ENCODE data around the gene FAM171A1. TPM values are rescaled to one million over a fixed set of nuclear protein-coding genes. Genes with fewer than 3 reads are reported as not detected.
"Not testable (repeated sequence)": the region's sequence is repeated elsewhere in the genome, so short reads cannot be mapped to it uniquely, and the experiment has no call there.

FAM171A1 gene
- total RNA-seq, 2 experiments from 2014 or later, result 11.1 to 11.7 TPM

DNA sequence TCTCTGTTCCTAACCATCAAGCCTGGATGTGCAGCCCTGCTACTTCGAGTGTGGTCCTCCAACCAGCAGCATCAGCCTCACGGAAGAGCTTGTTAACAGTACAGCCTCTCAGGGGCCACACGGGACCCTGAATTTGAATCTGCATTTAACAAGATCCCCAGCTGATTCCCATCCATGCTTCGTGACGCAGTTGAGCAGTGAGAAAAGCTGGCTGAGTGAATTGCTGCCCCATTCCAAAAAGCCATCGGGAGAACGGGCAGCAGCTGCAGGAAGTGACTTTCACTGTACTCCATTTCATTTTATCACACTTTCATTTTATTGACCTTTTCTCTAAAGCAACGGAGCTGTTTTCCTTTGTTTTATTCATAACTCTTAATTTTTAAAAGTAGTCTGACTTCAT lies 22.5 kb downstream of the FAM171A1 start:
- Mint-ChIP-seq H3K9me3 (no peaks in the 10 kb centered on the region), H3K4me3 (no peak overlapping the region), H3K27ac (no peak overlapping the region), H3K4me1 (no peaks in the 10 kb centered on the region), H3K27me3 (peaks cover 2% of the 10 kb centered on the region), H3K36me3 (ENCODE audit: low read depth) (no peaks in the 10 kb centered on the region)
- ChIA-PET POLR2A (no interaction called here), CTCF (interaction anchor here (1.0 kb wide), 1 partner anchor 70 kb away, joined by 3 read pairs; no protein-coding TSS in a partner anchor)
- no peak for DNase-seq

DNA sequence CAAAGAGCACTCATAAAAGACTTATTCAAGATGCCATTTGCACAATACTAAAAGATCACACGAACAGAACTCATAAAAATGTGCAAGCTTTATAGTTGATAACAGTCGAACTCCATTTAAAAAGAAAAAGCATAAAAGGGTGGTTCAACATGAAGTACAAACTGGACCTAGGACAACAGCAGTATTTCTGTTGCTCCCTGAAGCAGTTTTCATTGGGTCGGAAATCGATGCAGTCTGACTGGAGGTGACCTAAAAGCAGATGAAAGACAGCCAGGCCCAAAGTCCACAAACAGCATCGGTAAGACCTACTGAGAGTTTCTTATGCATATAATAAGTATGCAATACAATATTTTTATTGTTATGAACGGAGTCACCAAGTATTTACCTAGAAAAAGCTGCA lies 23.9 kb downstream of the FAM171A1 start:
- Mint-ChIP-seq H3K9me3 (no peaks in the 10 kb centered on the region), H3K27ac (no peak overlapping the region), H3K27me3 (peaks cover 2% of the 10 kb centered on the region), H3K4me1 (no peaks in the 10 kb centered on the region), H3K36me3 (ENCODE audit: low read depth) (no peaks in the 10 kb centered on the region), H3K4me3 (no peak overlapping the region)
- DNase-seq, result no peak
- ChIA-PET CTCF (no interaction called here), POLR2A (no interaction called here)

DNA sequence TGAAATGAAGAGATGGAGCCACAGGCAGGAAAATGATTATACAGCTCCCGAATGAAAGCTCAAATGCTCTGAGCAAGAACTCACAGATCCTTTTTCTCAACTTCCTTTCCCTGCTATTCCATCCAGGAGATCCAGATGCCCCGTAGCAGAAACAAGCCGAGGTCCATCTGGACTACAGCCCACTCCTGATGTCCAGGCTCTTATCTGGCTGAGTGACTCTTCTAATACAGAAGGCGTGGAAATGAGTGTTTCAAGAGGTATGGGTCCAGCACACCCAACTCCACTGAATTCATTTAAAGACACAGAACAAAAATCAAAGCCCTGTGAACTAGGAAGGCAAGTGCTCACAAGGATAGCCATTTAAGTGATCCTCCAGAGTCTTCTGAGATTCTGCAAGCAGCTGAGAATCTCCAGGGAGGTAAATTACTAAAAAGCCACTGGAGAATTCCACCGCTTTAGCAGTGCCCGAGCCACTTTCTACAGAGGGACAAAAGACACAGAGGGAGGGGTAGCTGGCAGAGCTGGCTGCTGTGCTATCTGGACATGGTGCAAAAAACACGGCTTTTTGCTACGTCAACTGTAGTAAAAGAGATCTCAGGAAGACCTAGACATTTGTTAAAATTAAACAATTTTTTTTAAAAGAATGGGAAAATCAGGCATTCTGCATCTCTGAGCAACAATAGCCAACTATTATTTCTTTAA lies 24.5 kb downstream of the FAM171A1 start:
- no peak for DNase-seq
- no peak overlapping the region for H3K27ac Mint-ChIP-seq

DNA sequence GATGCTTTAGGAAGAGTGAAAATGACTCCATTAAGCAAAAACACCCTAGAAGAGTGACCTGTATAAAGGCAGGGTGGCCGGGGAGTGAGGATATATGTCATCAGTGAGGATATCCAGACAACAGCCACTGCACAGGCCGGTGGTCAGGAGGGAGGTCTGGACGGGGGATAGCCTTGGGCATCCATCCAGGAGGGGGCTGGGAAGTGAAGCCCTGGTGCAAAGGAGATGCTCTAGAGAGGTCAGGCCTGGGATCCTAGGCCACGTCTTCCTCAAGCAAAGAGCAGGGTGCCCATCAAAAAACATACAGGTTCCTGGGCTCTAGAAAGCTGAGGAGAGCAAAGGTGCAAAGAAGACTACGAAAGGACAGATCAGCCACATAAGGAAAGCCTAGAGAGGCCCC lies 25.6 kb downstream of the FAM171A1 start:
- H3K9me3 Mint-ChIP-seq, result no peaks in the 10 kb centered on the region
- ChIA-PET POLR2A (no interaction called here), CTCF (interaction anchor here (1.0 kb wide), 1 partner anchor 17 kb away, joined by 3 read pairs; no protein-coding TSS in a partner anchor)
- DNase-seq, result no peak
- no peak overlapping the region for H3K27ac Mint-ChIP-seq
- no peaks in the 10 kb centered on the region for H3K4me1 Mint-ChIP-seq
- peaks cover 2% of the 10 kb centered on the region for H3K27me3 Mint-ChIP-seq
- no peak overlapping the region for H3K4me3 Mint-ChIP-seq
- no peaks in the 10 kb centered on the region for H3K36me3 Mint-ChIP-seq (ENCODE audit: low read depth)

More for the DNA sequence above, 24.5 kb downstream of the FAM171A1 start:
- ChIA-PET POLR2A (no interaction called here), CTCF (no interaction called here)
- Mint-ChIP-seq H3K36me3 (ENCODE audit: low read depth) (no peaks in the 10 kb centered on the region), H3K4me3 (no peak overlapping the region), H3K9me3 (no peaks in the 10 kb centered on the region), H3K4me1 (no peaks in the 10 kb centered on the region), H3K27me3 (peaks cover 2% of the 10 kb centered on the region)

DNA sequence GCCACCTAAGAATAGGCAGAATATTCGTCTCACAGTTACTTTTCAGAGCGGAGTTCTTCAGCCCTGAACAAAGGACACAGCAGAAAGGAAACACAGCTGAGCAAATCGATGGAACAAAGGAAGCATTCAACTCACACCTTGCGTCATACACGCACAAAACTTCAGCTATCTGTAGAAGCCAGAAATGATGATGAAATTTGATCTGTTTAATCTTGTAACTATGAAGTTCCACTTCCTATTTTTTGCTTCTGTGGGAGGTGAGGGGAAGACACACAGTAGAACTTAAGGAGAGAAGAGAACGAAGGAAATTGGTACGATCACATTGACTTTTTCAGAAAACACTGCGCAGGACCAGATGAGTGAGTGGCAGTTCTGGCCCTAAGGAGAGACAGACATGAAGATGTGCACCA lies 26.2 kb downstream of the FAM171A1 start:
- Mint-ChIP-seq H3K36me3 (ENCODE audit: low read depth) (no peaks in the 10 kb centered on the region), H3K4me1 (no peaks in the 10 kb centered on the region), H3K9me3 (no peaks in the 10 kb centered on the region), H3K4me3 (no peak overlapping the region), H3K27ac (no peak overlapping the region), H3K27me3 (peaks cover 2% of the 10 kb centered on the region)
- ChIA-PET POLR2A (no interaction called here), CTCF (interaction anchor here (1.0 kb wide), 1 partner anchor 16 kb away, joined by 3 read pairs; no protein-coding TSS in a partner anchor)
- DNase-seq, result no peak

DNA sequence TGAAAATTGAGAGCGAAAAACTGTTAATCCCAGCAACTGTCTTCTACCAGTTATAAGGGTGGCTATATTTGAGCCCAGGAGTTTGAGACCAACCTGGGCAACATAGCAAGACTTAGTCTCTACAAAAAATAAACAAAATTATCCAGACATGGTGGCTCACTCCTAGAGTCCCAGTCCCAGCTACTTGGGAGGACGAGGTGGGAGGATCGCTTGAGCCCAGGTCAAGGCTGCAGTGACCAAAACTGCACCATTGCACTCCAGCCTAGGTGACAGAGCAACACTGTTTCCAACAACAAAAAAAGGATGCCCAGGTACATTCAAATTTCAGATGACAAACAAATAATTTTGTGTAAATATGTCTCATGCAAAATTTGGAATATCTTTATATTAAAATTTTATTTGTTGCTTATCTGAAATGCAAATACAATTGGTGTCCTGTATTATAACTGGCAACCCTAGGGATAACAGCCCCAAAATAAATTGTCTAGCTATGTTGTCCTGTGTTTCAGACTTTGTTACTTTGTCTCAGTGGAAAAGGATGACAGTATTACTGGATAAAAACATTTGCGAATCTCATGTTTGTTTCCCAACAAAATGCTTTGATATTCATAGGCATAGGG lies 26.7 kb downstream of the FAM171A1 start:
- no peaks in the 10 kb centered on the region for H3K4me1 Mint-ChIP-seq
- POLR2A ChIA-PET, result no interaction called here

DNA sequence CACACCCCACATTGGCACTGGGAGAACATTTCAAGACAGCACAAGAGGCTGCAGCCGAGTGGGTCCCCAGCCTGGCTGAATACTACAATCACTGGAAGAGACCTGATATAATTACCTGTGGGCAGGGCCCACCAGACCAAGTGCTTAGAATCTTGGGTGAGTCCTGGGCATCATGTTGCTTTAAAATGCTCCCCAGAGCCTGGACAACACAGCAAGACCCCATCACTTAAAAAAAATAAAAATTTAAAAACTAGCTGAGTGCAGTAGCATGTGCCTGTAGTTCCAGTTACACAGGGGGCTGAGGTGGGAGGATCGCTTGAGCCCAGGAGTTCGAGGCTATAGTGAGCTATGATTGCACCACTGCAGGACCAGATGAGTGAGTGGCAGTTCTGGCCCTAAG lies 28.1 kb downstream of the FAM171A1 start:
- no peak for DNase-seq
- no peaks in the 10 kb centered on the region for H3K4me1 Mint-ChIP-seq
- H3K36me3 Mint-ChIP-seq (ENCODE audit: low read depth), result no peaks in the 10 kb centered on the region
- H3K4me3 Mint-ChIP-seq, result no peak overlapping the region
- ChIA-PET CTCF (no interaction called here), POLR2A (no interaction called here)
- H3K9me3 Mint-ChIP-seq, result no peaks in the 10 kb centered on the region
- no peaks in the 10 kb centered on the region for H3K27me3 Mint-ChIP-seq
- no peak overlapping the region for H3K27ac Mint-ChIP-seq

More for the DNA sequence above, 26.7 kb downstream of the FAM171A1 start:
- DNase-seq, result no peak
- Mint-ChIP-seq H3K36me3 (ENCODE audit: low read depth) (no peaks in the 10 kb centered on the region), H3K27me3 (no peaks in the 10 kb centered on the region), H3K27ac (no peak overlapping the region), H3K4me3 (no peak overlapping the region), H3K9me3 (no peaks in the 10 kb centered on the region)
- CTCF ChIA-PET, result interaction anchor here (1.0 kb wide), 1 partner anchor 16 kb away, joined by 3 read pairs; no protein-coding TSS in a partner anchor

DNA sequence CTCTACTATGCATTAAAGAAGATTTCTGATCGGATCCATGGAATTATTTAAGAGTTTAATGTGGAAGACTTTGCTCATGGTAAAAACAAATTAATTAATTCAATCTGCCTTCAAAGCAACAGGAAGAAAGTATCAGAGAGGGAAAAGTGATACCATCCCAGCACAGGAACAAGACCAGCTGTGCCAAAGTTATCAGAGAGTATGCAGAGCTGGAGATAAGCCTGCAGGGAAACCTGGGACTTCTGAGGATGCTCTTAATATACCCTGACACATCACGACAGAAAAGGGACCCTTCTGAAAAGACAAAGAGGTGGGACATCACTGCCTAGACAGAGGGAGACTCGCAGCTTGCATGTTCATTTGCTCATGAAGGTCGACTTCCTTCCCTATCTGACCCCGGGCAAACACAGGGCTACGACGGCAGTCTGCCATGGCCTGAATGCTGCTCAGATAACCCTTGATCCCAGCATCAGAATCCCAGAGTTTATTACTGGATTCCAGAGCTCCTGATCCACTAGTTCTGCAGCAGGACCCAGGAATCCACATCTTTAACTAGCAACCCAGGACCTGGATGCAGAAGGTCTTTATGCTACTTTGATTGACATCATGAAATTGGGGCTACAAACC lies 29.5 kb downstream of the FAM171A1 start:
- H3K9me3 Mint-ChIP-seq, result no peaks in the 10 kb centered on the region
- DNase-seq, result no peak
- H3K27ac Mint-ChIP-seq, result no peak overlapping the region
- ChIA-PET POLR2A (no interaction called here), CTCF (interaction anchor here (1.3 kb wide), 1 partner anchor 17 kb away, joined by 3 read pairs; no protein-coding TSS in a partner anchor)
- H3K4me3 Mint-ChIP-seq, result no peak overlapping the region
- H3K36me3 Mint-ChIP-seq (ENCODE audit: low read depth), result no peaks in the 10 kb centered on the region
- H3K27me3 Mint-ChIP-seq, result no peaks in the 10 kb centered on the region
- no peaks in the 10 kb centered on the region for H3K4me1 Mint-ChIP-seq

DNA sequence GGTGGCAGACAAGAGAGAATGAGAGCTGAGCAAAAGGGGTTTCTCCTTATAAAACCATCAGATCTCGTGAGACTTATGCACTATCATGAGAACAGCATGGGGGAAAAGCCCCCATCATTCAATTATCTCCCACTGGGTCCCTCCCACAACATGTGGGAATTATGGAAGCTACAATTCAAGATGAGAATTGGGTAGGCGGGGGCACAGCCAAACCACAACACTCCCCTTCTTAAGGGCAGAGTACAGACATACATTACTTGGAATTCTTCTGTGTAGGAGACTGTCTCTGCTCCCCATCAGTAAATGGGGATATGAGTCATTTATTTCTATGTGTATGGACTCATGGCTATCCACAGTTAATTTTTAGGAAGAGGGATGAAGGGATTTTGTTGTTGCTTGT lies 31.2 kb downstream of the FAM171A1 start:
- CTCF ChIA-PET, result no interaction called here

DNA sequence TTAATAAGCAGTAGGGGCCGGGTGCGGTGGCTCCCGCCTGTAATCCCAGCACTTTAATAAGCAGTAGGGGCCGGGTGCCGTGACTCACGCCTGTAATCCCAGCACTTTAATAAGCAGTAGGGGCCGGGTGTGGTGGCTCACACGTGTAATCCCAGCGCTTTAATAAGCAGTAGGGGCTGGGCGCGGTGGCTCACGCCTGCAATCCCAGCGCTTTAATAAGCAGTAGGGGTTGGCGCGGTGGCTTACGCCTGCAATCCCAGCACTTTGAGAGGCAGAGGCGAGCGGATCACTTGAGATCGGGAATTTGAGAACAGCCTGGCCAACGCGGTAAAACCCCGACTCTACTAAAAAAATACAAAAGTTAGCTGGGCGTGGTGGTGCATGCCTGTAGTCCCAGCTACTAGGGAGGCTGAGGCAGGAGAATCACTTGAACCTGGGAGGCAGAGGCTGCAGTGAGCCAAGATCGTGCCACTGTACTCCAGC lies 33.6 kb downstream of the FAM171A1 start:
- H3K27ac Mint-ChIP-seq; H3K36me3 Mint-ChIP-seq (ENCODE audit: low read depth); H3K4me1 Mint-ChIP-seq; H3K4me3 Mint-ChIP-seq; H3K9me3 Mint-ChIP-seq; DNase-seq; CTCF ChIA-PET; H3K27me3 Mint-ChIP-seq; POLR2A ChIA-PET: not testable (repeated sequence)

More for the DNA sequence above, 31.2 kb downstream of the FAM171A1 start:
- DNase-seq, result no peak
- H3K36me3 Mint-ChIP-seq (ENCODE audit: low read depth), result no peaks in the 10 kb centered on the region
- no peaks in the 10 kb centered on the region for H3K27me3 Mint-ChIP-seq
- no peak overlapping the region for H3K27ac Mint-ChIP-seq
- no peak overlapping the region for H3K4me3 Mint-ChIP-seq
- H3K4me1 Mint-ChIP-seq, result no peaks in the 10 kb centered on the region
- no peaks in the 10 kb centered on the region for H3K9me3 Mint-ChIP-seq
- POLR2A ChIA-PET, result no interaction called here

DNA sequence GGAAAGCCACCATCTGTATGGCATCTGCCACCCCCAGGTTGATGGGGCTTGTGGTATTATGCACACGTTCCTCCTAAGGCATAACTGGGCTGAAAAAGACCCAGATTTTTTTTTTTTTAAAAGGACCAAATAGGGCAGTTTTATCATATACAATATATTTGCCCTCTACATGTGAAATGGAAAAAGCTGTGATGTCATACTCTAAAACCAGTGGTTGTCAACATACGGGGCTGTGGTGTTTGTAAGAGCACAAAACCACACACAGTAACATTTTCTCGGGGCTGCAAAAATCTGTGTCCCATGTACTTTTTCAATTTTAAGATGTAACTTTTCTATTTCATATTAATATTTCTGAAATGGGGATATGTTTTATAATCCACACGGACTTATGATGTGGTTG lies 34.9 kb downstream of the FAM171A1 start:
- Mint-ChIP-seq H3K27me3 (no peaks in the 10 kb centered on the region), H3K27ac (no peak overlapping the region)

DNA sequence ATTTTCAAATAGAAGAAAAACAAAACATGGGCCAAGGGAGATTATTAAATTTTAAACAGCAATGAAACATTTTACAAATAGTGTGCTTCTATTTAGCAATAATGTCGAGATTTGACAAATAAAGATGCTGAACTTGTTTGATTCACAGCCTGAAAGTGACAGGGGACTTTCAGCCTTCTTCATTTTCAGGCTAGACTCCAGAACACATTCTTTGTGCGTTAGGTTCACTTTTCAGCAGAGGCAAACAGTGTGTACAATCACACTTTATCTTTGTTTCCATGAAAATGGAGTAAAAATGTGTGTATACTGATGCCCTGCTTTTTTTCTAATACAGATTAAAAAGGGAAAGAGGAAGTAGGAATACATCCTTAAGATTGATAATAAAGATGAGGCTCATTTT lies 35.6 kb downstream of the FAM171A1 start:
- Mint-ChIP-seq H3K36me3 (ENCODE audit: low read depth) (no peaks in the 10 kb centered on the region), H3K9me3 (no peaks in the 10 kb centered on the region), H3K27me3 (no peaks in the 10 kb centered on the region), H3K4me1 (no peaks in the 10 kb centered on the region), H3K4me3 (no peak overlapping the region), H3K27ac (no peak overlapping the region)
- ChIA-PET POLR2A (no interaction called here), CTCF (no interaction called here)
- DNase-seq, result no peak

More for the DNA sequence above, 34.9 kb downstream of the FAM171A1 start:
- H3K36me3 Mint-ChIP-seq (ENCODE audit: low read depth), result no peaks in the 10 kb centered on the region
- no peak overlapping the region for H3K4me3 Mint-ChIP-seq
- H3K4me1 Mint-ChIP-seq, result no peaks in the 10 kb centered on the region
- no peak for DNase-seq
- no peaks in the 10 kb centered on the region for H3K9me3 Mint-ChIP-seq
- ChIA-PET POLR2A (no interaction called here), CTCF (no interaction called here)

DNA sequence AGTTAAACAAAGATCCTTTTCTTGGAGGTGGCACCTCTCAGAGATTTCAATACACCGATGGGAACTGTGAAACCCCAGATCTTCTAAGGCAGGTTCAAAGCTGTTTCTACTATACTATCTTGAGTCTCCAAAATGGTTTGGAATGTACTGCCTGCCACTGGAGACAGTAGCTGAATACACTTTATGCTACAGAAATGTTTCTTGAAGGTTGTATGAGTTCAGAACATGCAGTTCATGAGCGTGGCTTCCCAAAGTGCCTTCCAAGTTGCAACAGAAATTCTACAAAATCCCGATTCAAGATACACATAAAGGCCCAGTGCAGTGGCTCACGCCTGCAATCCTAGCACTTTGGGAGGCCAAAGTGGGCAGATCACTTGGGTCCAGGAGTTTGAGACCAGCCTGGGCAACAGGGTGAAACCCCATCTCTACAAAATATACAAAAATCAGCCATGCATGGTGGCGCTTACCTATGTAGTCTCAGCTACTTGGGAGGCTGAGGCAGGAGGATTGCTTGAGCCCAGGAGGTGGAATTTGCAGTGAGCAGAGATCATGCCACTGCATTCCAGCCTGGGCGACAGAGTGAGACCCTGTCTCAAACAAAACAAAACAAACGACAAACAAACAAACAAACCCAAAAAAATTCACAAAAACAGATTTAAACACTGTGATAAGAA lies 36.3 kb downstream of the FAM171A1 start:
- no peak overlapping the region for H3K27ac Mint-ChIP-seq
- CTCF ChIA-PET, result no interaction called here
- H3K4me3 Mint-ChIP-seq, result no peak overlapping the region
- no peaks in the 10 kb centered on the region for H3K9me3 Mint-ChIP-seq
- H3K4me1 Mint-ChIP-seq, result no peaks in the 10 kb centered on the region
- DNase-seq, result no peak
- POLR2A ChIA-PET, result interaction anchor here (0.6 kb wide), 1 partner anchor 1526 kb away, joined by 3 read pairs; no protein-coding TSS in a partner anchor
- no peaks in the 10 kb centered on the region for H3K27me3 Mint-ChIP-seq
- no peaks in the 10 kb centered on the region for H3K36me3 Mint-ChIP-seq (ENCODE audit: low read depth)

Measured in activated CD4-positive, alpha-beta T cell treated with anti-CD3 and anti-CD28 coated beads, Interleukin-2, amount 10 ng/mL, durations not matched to agents 7 days and 5 days (primary cell).